Effector memory CD8-positive, alpha-beta T cell (primary cell): ENCODE measurements around the gene MROH9.

ENCODE experiments used
- ATAC-seq: fragments of 150-1000 bp; cut with Tn5 transposase; replicated peaks from 2 replicates; pipeline ENCODE4 v1.10.0; 2021; ENCODE audit warnings: mild to moderate bottlenecking, moderate library complexity
- DNase-seq, 3 experiments: peaks; one replicate each; pipeline ENCODE4 v3.0.0; 2021
- H3K27ac Mint-ChIP-seq, 2 donors: one replicate each; pipeline ENCODE4 v1.8.0; 2022; ENCODE audit warnings: mild to moderate bottlenecking in 2 of 2, mixed read lengths in 2 of 2, moderate library complexity in 2 of 2
- H3K27me3 Mint-ChIP-seq, 2 donors: one replicate each; pipeline ENCODE4 v1.8.0; 2022; ENCODE audit warnings: mixed read lengths in 2 of 2
- H3K36me3 Mint-ChIP-seq: one replicate; pipeline ENCODE4 v1.8.0; 2022; ENCODE audit warnings: mild to moderate bottlenecking, moderate library complexity, mixed read lengths; ENCODE audit not compliant: insufficient read depth
- H3K4me1 Mint-ChIP-seq, 2 donors: one replicate each; pipeline ENCODE4 v1.8.0; 2022; ENCODE audit warnings: low read depth in 2 of 2, mixed read lengths in 2 of 2
- H3K4me3 Mint-ChIP-seq, 2 donors: one replicate each; pipeline ENCODE4 v1.8.0; 2022; ENCODE audit warnings: mild to moderate bottlenecking in 2 of 2, mixed read lengths in 2 of 2, moderate library complexity in 2 of 2
- H3K9me3 Mint-ChIP-seq, 2 donors: one replicate each; pipeline ENCODE4 v1.8.0; 2022; ENCODE audit warnings: mixed read lengths in 2 of 2

The MROH9 gene

GRCh38 chr1:171062902-171063301, 127.6 kb downstream of the MROH9 start:
- ATAC-seq (no peak), DNase-seq (no peak)
- Mint-ChIP-seq H3K4me1 (no peaks in the 10 kb centered on the region), H3K27ac (no peak overlapping the region), H3K4me3 (no peak overlapping the region), H3K9me3 (no peaks in the 10 kb centered on the region), H3K36me3 (no peaks in the 10 kb centered on the region), H3K27me3 (peaks cover 6 to 7% of the 10 kb centered on the region in 2 donors)

DNA sequence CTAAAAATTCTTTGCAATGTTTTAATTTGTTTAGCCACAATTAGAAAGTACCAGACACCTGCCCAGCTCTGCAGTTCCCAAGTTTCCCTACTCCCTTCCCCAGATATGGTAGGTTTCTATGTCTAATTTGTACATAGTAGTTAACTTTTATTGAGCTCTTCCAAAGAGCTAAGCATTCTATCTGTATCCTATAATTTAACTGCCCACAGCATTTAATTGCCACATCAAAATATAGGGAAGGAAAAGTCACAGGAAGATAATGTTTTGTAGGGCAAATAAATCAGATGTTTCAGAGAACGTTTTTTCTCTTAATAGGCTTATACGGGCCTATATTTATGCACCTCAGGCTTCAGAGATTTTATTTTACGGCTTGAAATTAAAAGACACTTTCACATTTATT, 139.7 kb downstream of the MROH9 start:
- Mint-ChIP-seq H3K27ac (no peak overlapping the region), H3K4me3 (no peak overlapping the region), H3K36me3 (no peaks in the 10 kb centered on the region), H3K9me3 (peaks cover 0 to 2% of the 10 kb centered on the region in 2 donors), H3K27me3 (peaks cover 10 to 24% of the 10 kb centered on the region in 2 donors), H3K4me1 (no peaks in the 10 kb centered on the region)
- ATAC-seq (no peak), DNase-seq (no peak)

- DNase-seq = no peak
- no peak for ATAC-seq
- Mint-ChIP-seq H3K4me1 (no peaks in the 10 kb centered on the region), H3K27me3 (peaks cover 16 to 27% of the 10 kb centered on the region in 2 donors), H3K4me3 (no peak overlapping the region), H3K36me3 (no peaks in the 10 kb centered on the region), H3K27ac (no peak overlapping the region), H3K9me3 (peaks cover 0 to 2% of the 10 kb centered on the region in 2 donors)
These were observed 146.0 kb downstream of the MROH9 start for GRCh38 chr1:171081314-171081753.

GRCh38 chr1:171081763-171082201, 146.4 kb downstream of the MROH9 start:
- peaks cover 0 to 2% of the 10 kb centered on the region in 2 donors for H3K9me3 Mint-ChIP-seq
- H3K4me3 Mint-ChIP-seq = no peak overlapping the region
- ATAC-seq = no peak
- DNase-seq = no peak
- H3K4me1 Mint-ChIP-seq = no peaks in the 10 kb centered on the region
- H3K36me3 Mint-ChIP-seq = no peaks in the 10 kb centered on the region
- H3K27ac Mint-ChIP-seq = no peak overlapping the region
- peaks cover 11 to 23% of the 10 kb centered on the region in 2 donors for H3K27me3 Mint-ChIP-seq

DNA sequence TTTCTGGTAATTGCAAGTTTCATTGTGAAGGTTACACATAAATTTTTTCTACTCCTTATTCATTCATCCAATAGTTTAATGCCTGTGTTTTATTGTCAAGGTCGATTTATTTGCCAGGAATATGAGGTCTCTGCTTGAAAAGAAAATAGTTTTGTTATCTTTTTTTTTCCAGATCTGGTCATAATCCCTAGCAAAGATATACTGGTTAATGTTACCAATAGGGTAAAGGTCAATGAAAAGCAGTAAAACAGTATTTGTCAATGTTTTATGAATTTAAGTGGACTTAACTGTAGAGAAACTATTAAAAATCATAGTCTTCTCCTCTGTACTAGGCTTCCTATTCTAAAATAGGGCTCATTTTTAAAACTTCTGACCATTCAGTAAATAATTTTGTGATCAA, 147.3 kb downstream of the MROH9 start:
- H3K27me3 Mint-ChIP-seq = peaks cover 9 to 22% of the 10 kb centered on the region in 2 donors
- DNase-seq = no peak
- no peak overlapping the region for H3K4me3 Mint-ChIP-seq

DNA sequence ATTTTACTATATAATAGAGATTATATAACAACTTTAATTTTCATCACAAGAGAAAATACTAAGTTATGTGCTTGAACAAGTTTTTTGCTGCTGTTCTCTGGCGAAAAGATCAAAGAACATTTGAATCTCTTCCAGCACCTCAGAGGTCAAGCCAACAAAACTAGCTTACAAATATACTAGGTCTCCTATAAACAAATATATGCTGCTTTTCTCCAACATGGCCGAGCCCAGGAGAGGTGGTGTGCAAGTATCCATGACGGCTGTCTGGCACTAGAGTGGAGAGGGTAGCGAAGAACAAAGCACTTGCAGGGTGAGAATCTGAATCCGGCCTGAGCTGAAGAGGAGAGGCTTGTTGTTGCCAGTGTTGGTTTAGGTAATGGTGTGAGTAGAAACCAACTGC, 147.9 kb downstream of the MROH9 start:
- peaks cover 9 to 22% of the 10 kb centered on the region in 2 donors for H3K27me3 Mint-ChIP-seq
- H3K4me3 Mint-ChIP-seq = no peak overlapping the region
- H3K36me3 Mint-ChIP-seq = no peaks in the 10 kb centered on the region
- ATAC-seq = no peak
- H3K9me3 Mint-ChIP-seq = peaks cover 0 to 2% of the 10 kb centered on the region in 2 donors
- H3K4me1 Mint-ChIP-seq = no peaks in the 10 kb centered on the region
- DNase-seq = no peak
- H3K27ac Mint-ChIP-seq = no peak overlapping the region

More for the DNA sequence above, 147.3 kb downstream of the MROH9 start:
- Mint-ChIP-seq H3K4me1 (no peaks in the 10 kb centered on the region), H3K36me3 (no peaks in the 10 kb centered on the region), H3K27ac (no peak overlapping the region), H3K9me3 (peaks cover 0 to 2% of the 10 kb centered on the region in 2 donors)
- no peak for ATAC-seq

- Mint-ChIP-seq H3K27me3 (peaks cover 9 to 22% of the 10 kb centered on the region in 2 donors), H3K36me3 (no peaks in the 10 kb centered on the region), H3K9me3 (peaks cover 0 to 2% of the 10 kb centered on the region in 2 donors), H3K27ac (no peak overlapping the region), H3K4me3 (no peak overlapping the region), H3K4me1 (no peaks in the 10 kb centered on the region)
- DNase-seq (no peak), ATAC-seq (no peak)
These were observed 148.8 kb downstream of the MROH9 start for GRCh38 chr1:171084091-171084490.

GRCh38 chr1:171084870-171085269, 149.5 kb downstream of the MROH9 start:
- DNase-seq (no peak), ATAC-seq (no peak)
- Mint-ChIP-seq H3K9me3 (no peaks in the 10 kb centered on the region), H3K36me3 (no peaks in the 10 kb centered on the region), H3K27me3 (peaks cover 9 to 22% of the 10 kb centered on the region in 2 donors), H3K4me3 (no peak overlapping the region), H3K27ac (no peak overlapping the region), H3K4me1 (no peaks in the 10 kb centered on the region)

DNA sequence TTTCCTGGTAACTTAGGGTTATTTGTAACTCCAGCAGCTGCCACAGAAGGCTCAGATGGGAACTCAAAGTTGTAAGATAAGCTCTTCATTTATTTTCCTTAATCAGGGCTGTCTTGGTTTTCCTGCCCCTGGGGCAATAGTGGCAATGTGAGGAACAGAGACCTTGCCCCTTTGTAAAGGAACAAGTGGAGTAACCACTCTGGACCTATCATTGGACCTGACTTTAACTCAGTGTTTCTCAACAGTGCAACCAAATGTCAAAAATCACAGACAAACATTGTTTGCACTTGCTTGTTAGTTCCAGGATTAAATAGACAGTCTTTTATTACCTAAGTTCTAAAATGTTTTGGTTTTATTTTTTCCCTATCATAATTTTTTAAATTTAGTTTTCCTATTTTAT, 152.6 kb downstream of the MROH9 start:
- H3K4me3 Mint-ChIP-seq = no peak overlapping the region
- H3K36me3 Mint-ChIP-seq = no peaks in the 10 kb centered on the region
- H3K9me3 Mint-ChIP-seq = no peaks in the 10 kb centered on the region
- H3K4me1 Mint-ChIP-seq = no peaks in the 10 kb centered on the region
- no peak overlapping the region for H3K27ac Mint-ChIP-seq
- DNase-seq (no peak), ATAC-seq (no peak)
- peaks cover 9 to 22% of the 10 kb centered on the region in 2 donors for H3K27me3 Mint-ChIP-seq

- ATAC-seq (no peak), DNase-seq (no peak)
- H3K27ac Mint-ChIP-seq = no peak within 1 kb of the TSS
- no peaks in the 10 kb centered on the region for H3K36me3 Mint-ChIP-seq
- peaks cover 0 to 4% of the 10 kb centered on the region in 2 donors for H3K27me3 Mint-ChIP-seq
- H3K9me3 Mint-ChIP-seq = no peaks in the 10 kb centered on the region
- H3K4me1 Mint-ChIP-seq = no peaks in the 10 kb centered on the region
- H3K4me3 Mint-ChIP-seq = no peak within 1 kb of the TSS
These were observed 155.3 kb downstream of the MROH9 start, which contains the start of gene FMO3 for GRCh38 chr1:171090604-171091003. TSS of gene FMO3 (plus strand) at chr1:171090905. CDS start at chr1:171092659, 1,754 bp downstream.

- Mint-ChIP-seq H3K36me3 (no peaks in the 10 kb centered on the region), H3K4me1 (no peaks in the 10 kb centered on the region), H3K4me3 (no peak overlapping the region), H3K27ac (no peak overlapping the region), H3K9me3 (no peaks in the 10 kb centered on the region), H3K27me3 (peaks cover under 1 to 28% of the 10 kb centered on the region in 2 donors)
- DNase-seq (no peak), ATAC-seq (no peak)
These were observed 168.5 kb downstream of the MROH9 start for GRCh38 chr1:171103862-171104261.

DNA sequence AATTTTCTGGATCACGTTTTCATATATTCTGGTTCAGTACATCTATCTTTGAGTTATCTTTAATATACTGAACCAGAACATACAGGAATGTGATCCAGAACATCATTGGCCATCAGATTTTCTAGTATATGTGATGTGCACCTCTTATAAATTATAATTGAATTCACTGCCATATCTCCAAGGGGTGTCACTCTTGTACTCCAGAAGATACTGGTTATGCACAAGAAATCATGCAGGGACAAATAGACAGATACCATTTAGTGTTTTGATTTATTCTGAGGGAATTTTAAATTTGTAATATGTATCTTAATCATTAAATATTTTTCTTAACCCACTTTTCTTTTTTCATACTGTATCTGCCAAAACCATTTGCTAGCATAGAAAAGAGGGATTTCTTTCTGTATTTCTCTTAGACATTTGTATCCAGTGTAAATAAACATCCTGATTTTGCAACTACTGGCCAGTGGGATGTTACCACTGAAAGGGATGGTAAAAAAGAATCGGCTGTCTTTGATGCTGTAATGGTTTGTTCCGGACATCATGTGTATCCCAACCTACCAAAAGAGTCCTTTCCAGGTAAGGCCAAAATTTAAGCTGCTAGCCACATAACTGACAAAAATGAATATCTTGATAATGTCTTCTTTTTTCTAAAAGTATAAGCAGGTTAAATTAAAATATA, 172.1 kb downstream of the MROH9 start:
- Mint-ChIP-seq H3K27ac (no peak overlapping the region), H3K36me3 (no peaks in the 10 kb centered on the region), H3K4me1 (no peaks in the 10 kb centered on the region), H3K9me3 (no peaks in the 10 kb centered on the region), H3K4me3 (no peak overlapping the region), H3K27me3 (peaks cover 17 to 24% of the 10 kb centered on the region in 2 donors)
- ATAC-seq (no peak), DNase-seq (no peak)

- ATAC-seq = no peak
- DNase-seq = no peak
- H3K4me3 Mint-ChIP-seq = no peak overlapping the region
- no peaks in the 10 kb centered on the region for H3K9me3 Mint-ChIP-seq
- no peaks in the 10 kb centered on the region for H3K4me1 Mint-ChIP-seq
- H3K27me3 Mint-ChIP-seq = peaks cover 17 to 28% of the 10 kb centered on the region in 2 donors
- H3K36me3 Mint-ChIP-seq = no peaks in the 10 kb centered on the region
- H3K27ac Mint-ChIP-seq = no peak overlapping the region
These were observed 172.6 kb downstream of the MROH9 start for GRCh38 chr1:171107969-171108368.

- H3K9me3 Mint-ChIP-seq = no peaks in the 10 kb centered on the region
- H3K4me3 Mint-ChIP-seq = no peak overlapping the region
- ATAC-seq (no peak), DNase-seq (no peak)
- H3K4me1 Mint-ChIP-seq = no peaks in the 10 kb centered on the region
- no peaks in the 10 kb centered on the region for H3K36me3 Mint-ChIP-seq
- no peak overlapping the region for H3K27ac Mint-ChIP-seq
- H3K27me3 Mint-ChIP-seq = peaks cover 12 to 44% of the 10 kb centered on the region in 2 donors
These were observed 174.6 kb downstream of the MROH9 start for GRCh38 chr1:171109966-171110365.
